ENCODE data around the gene ADIRF. TPM values are rescaled to one million over a fixed set of nuclear protein-coding genes. Genes with fewer than 3 reads are reported as not detected.
A peak's percentile ranks its signal among the peaks of the same experiment; 100 is the strongest.

The ADIRF gene
- 100 to 1,000 TPM; 113 to 115 TPM for total RNA-seq

GRCh38 chr10:86968271-86968993, at the start of gene ADIRF:
TSS of gene ADIRF (plus strand) at chr10:86968482. CDS start at chr10:86968545, 63 bp downstream.
- intact Hi-C loops (cut with DNase I), result no loop called here
- peak within 1 kb of the TSS; percentile 18 to 99 (median 93) for H3K27ac ChIP-seq
- H3K4me1 ChIP-seq, result peaks cover 56% of the 10 kb centered on the region

GRCh38 chr10:86922553-86922961, 45.7 kb upstream of the ADIRF start:
- Histone ChIP-seq H3K4me3 (no peak overlapping the region), H3K27ac (peak overlapping the region in 3 of 4 donors; percentile 14 to 54 (median 38)), H3K36me3 (replicated peaks in 1 of 2; ENCODE audit: insufficient read depth in 1 of 2, low read depth in 2 of 2) (peaks cover 0 to 7% of the 10 kb centered on the region in 2 donors), H3K4me1 (peaks cover 11% of the 10 kb centered on the region), H3K27me3 (no peaks in the 10 kb centered on the region), H3K9me3 (no peaks in the 10 kb centered on the region)
- peak in 3 of 4 donors; percentile 64 to 77 (median 73) for DNase-seq
- 57 to 78% methylated on average over 9 of the region's 9 CpGs for WGBS, 2 donors
- ATAC-seq, result peak; percentile 81
- TF ChIP-seq POLR2A (IDR thresholded peaks at IDR 0.05), result no peak
- no peak for TF ChIP-seq CTCF (IDR thresholded peaks at IDR 0.05)
- intact Hi-C loops (cut with DNase I), result no loop called here

More at GRCh38 chr10:86968271-86968993, at the start of gene ADIRF:
- no peaks in the 10 kb centered on the region for H3K27me3 ChIP-seq
- no peaks in the 10 kb centered on the region for H3K36me3 ChIP-seq (replicated peaks in 1 of 2; ENCODE audit: insufficient read depth in 1 of 2, low read depth in 2 of 2)
- peak; percentile 22 to 69 (median 36) for TF ChIP-seq POLR2A (IDR thresholded peaks at IDR 0.05)
- TF ChIP-seq CTCF (IDR thresholded peaks at IDR 0.05), result no peak
- 31 to 46% methylated on average over 20 to 53 of the region's 59 CpGs for WGBS, 2 donors
- no peaks in the 10 kb centered on the region for H3K9me3 ChIP-seq
- ATAC-seq, result no peak
- peak in 3 of 4 donors; percentile 59 to 75 (median 72) for DNase-seq
- no peak within 1 kb of the TSS for H3K4me3 ChIP-seq

- Histone ChIP-seq H3K4me1 (no peaks in the 10 kb centered on the region), H3K27me3 (no peaks in the 10 kb centered on the region), H3K4me3 (no peak overlapping the region), H3K27ac (no peak overlapping the region), H3K9me3 (no peaks in the 10 kb centered on the region), H3K36me3 (replicated peaks in 1 of 2; ENCODE audit: insufficient read depth in 1 of 2, low read depth in 2 of 2) (peaks cover 0 to 2% of the 10 kb centered on the region in 2 donors)
- ATAC-seq (no peak), DNase-seq (no peak)
- intact Hi-C loops (cut with DNase I), result no loop called here
- TF ChIP-seq POLR2A (IDR thresholded peaks at IDR 0.05) (no peak), CTCF (IDR thresholded peaks at IDR 0.05) (no peak)
- 85 to 94% methylated on average over 15 of the region's 15 CpGs for WGBS, 2 donors
These were observed 38.6 kb upstream of the ADIRF start for GRCh38 chr10:86929468-86930380.

- intact Hi-C loops (cut with DNase I), result no loop called here
- ATAC-seq (no peak), DNase-seq (no peak)
- Histone ChIP-seq H3K4me1 (no peaks in the 10 kb centered on the region), H3K9me3 (no peaks in the 10 kb centered on the region), H3K27me3 (no peaks in the 10 kb centered on the region), H3K27ac (no peak overlapping the region), H3K4me3 (no peak overlapping the region), H3K36me3 (replicated peaks in 1 of 2; ENCODE audit: insufficient read depth in 1 of 2, low read depth in 2 of 2) (peaks cover 0 to 2% of the 10 kb centered on the region in 2 donors)
- TF ChIP-seq POLR2A (IDR thresholded peaks at IDR 0.05), result no peak
- no peak for TF ChIP-seq CTCF (IDR thresholded peaks at IDR 0.05)
- WGBS, 2 donors, result 96 to 97% methylated on average over 1 of the region's 1 CpG
These were observed 36.4 kb upstream of the ADIRF start for GRCh38 chr10:86931872-86932271.
